Femur (tissue), 1 donor: ENCODE data around the gene HMGCS2.
"Not testable (repeated sequence)": the region's sequence is repeated elsewhere in the genome, so short reads cannot be mapped to it uniquely, and the experiment has no call there.

ENCODE experiments used
- DNase-seq: peaks from one replicate; pipeline ENCODE4 v3.0.0-alpha.2; 2017

HMGCS2 gene

DNA sequence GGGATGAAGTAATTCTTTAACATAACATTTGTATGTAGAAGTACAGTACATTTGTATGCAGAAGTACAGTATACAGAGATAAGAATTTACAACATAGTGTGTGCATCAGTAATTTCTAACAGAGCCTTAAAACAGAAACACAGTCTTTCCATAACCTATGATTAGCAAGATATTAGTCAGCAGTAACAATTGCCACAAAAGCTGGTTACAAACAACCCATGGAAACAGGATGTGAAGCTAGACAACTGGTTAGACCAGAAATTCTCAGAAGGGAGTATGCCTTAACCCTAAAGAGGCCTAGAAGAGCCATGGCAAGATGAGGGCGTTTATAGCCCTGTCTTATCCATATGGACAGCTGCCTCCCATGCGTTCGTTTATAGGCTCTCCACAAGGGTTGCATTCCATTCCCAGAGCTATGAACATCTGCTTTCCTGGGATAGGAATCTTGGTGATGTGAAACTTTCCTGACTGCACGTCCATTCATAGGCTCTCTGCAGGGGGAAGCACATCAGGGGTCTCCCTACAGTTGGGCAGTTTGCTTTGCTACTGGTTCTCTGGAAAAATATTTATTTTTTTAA is 17.9 kb upstream of the HMGCS2 start:
- DNase-seq: not testable (repeated sequence)

DNA sequence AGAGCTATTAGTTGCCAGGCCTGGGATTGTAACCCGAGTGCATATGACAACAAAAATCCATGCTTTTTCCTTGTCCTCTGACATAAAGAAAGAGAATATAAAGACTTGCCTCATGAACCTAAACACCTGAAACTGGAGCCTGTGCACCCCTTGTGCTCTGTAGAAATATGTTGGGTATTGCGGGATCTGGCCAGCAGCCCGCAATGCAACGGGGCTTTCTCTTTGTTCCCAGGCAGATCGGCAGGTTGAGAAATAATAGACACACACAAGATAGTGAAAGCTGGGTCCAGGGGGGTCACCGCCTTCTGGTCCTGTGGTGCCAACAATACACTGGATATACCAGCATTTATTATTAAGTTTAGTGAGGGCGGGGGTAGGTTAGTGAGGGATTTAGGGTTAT is 17.3 kb upstream of the HMGCS2 start:
- DNase-seq: not testable (repeated sequence)

DNA sequence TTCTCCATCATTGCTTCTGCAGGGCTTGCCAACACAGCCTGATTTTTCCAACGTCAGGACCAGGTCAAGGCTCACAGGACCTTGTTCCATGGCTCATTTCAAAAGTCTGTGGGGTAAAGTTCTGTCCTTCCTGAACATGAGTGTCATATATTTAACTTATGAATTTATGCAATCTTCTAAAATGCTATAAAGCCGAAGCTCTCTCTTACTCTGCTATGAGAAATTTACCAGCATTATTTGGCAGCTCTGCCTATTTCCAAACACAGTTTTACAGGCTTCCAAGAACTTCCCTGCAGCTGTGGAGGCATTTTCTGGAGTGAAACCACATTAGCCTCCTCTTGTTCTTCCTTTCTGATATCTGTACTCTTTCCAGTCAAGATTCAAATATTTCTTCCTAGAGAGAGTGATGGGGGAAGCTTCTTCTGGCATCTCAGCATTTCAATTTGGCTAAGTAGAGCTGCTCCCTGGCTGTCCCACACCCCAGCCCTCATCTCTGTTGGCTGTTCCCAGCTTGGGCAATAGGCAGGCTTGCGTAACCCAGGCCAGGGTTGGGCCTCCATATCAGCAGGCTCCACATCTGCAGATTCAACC is 15.6 kb upstream of the HMGCS2 start:
- peak; percentile 41 for DNase-seq

DNA sequence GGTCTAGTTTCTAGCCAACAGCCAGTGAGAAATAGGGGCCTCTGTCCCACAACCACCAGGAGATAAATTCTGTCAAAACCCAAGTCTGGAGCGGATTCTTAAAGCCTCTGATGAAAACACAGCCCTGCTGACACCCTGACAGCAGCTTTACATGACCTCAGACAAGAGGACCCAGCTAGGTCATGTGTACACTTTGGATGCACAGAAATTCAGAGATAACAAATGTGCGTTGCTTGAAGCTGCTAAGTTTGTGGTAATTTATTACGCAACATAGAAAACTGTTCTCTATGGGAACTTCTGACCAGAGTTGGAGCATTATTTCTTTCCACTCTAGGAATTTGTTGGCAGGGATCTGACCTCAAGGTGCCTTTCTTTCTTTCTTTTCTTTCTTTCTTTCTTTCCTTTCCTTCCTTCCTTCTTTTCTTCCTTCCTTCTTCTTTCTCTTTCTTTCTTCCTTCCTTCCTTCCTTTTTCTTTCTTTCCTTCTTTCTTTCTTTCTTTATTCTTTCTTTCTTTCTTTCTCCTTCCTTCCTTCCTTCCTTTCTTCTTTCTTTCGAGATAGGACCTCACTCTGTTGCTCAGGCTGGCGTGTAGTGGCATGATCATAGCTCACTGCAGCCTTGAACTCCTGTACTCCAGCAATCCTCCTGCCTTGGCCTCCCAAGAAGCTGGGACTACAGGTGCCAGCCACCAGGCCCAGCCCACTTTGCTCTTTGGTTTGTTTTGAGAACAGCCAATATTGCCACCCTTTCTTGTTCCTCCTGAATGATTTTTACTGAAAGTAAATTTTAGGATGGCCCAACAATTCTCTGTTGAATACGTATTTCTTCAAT is 14.9 kb upstream of the HMGCS2 start:
- DNase-seq: no peak

DNA sequence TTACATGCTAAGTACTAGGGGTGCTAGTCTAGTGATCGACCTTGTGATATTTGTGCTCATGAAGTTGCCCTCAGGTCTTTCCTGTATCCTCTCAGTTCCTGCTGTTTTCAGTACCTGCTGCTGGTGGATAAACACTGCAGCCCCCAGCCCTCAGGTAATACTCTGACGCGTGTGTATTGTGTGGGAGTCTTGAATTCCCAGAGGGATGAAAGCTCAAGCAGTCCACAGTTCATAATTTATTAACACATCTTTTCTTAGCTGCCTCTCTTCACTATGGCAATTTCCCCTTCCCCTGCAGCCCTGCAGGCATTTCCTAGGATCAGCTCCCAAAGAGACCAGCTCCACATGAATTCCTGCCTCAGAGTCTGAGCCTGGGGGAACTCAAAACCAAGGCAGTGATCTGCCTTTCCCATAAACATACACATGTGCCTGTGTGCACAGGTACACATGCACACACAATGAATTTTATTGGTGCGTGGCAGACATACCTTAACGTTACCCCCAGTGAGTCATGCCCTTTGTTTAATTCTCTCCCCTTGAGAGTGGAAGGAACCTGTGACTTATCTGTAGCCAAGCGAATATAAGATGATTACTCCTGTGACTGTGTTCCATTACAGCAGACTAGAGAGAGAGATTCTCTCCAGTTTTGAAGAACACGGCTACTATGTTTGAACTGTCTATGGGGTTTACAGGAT is 14.1 kb upstream of the HMGCS2 start:
- DNase-seq: no peak

DNA sequence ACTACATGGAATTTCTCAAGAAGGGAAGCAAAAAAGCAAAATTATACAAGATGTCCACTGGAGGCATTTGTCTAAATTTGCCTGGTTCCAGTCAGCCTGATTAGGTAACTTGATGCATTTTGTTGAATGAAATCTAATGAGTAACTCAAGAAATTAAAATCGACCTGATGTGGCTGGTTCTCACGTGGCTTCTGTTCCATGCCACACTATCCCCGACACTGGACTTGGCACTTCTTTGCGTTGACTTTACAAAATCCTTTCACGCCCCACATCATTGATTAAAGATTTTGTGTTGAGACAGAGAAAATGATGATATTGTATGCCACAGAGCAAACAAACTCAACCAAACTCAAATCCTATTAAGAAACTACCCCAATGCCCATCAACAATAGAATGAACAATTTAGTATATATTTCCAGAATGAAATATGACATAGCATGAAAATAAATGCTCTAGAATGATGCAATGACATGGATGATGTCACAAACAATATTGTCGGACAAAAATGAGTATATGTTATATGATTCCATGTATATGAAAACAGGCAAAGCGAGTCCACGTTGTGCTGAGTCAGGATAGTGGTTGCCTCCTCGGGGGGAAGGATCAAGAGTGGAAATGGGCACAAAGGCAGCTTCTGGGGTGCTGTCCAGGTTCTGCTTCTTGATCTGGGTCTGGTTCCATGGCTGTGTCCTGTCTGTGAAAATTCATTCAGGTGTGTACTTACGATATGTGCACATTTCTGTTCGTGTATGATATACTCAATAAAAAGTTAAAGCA is 12.9 kb upstream of the HMGCS2 start:
- no peak for DNase-seq

DNA sequence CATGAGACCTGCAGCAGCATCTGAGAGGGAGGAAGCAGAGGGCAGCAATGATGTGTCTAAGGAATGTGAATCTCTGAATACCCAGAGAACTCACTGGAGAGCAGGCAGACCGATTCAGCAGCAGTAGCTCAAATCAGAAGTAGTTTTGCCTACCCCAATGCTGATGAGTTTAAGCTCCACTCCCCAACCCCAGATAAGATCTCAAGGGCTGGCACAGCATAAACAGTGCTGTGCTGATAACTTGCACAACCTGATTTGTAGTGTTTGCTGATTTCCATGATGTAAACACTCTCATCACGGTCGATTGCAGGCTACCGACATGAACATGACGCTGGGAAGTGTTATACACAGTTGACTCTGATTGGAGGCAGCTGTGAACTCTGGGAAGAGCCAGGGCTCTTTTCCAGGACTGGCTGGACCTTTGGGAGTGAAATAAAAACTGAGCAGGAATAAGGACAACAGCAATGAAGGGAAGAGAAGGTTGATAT is 11.2 kb upstream of the HMGCS2 start:
- peak; percentile 65 for DNase-seq

DNA sequence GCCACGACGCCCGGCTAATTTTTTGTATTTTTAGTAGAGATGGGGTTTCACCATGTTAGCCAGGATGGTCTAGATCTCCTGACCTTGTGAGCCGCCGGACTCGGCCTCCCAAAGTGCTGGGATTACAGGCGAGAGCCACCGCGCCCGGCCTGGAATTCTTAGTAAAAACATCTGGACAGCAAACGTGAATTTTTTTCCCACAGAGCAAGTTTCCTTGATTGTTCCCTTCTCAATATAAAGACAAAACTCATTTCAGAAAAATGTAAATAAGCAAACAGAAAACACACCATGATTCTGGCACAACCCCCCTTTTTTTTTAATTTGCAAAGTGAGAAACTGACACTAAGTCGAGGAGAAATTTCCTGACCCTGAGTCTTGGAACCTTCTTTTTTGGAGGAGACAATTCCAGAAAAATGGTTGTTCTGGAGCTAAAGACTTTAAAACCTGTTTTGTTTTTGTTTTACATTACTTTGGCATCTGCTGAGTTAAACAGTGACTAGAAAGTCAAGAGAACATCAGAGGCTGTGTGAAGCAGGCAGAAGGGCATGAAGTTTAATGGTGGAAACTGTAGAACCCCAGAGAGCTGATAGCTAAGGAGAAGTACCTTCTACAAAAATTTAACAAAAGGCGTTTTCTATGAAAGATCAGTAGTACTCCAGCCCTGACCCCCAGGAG is 10.3 kb upstream of the HMGCS2 start:
- DNase-seq: no peak

DNA sequence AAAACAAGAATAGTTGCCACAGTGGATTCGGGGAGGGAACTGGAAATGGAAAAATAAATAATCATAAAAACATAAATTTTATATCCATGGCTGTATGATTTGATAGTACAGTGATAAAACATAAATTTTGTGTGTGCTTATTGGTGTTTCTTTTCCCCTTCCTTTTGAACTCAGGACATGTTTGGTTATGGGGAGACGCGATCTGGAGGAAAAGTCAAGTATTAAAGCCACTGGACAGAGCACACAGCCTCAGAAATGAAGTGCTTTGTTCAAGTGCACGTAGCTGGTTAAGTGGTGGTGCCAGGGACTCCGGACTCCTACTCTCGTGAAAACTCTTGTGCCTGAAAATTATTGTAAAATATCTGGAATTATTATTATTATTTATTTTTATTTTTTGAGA is 9.7 kb upstream of the HMGCS2 start:
- DNase-seq: no peak

DNA sequence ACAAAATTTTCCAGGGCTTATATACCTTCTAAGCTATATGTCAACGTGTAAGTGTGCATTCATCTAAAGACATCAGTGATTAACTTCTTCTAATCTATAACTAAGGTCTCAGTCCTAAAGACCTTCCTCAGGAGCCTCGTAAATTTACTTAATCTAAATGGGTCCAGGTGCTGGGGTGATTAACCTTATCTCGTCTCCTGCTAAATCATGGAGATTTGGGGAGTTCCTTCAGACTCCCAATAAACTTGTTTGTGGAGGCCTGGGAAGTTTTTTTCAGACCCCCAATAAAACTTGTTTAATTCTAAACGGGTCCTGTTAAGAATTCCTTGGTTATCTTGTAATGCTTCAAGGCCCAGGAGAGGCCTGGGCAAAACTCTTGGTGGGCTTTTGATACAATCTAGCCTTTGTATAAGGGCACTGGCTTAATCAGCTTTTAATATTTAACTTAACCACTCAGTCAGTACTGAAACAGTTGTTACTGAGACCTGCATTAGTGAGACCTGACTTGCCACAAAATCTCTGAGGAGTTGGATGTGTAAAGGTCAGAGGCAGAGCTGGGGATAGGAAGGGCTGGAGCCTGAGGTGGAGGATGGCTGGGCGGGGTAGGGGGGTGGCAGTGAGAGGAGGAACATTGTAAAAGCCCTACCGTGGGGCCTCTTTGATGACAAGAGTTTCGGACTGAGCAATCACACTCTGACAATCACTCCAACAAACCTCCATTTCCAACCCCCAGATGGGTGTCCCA is 6.2 kb upstream of the HMGCS2 start:
- DNase-seq: no peak

DNA sequence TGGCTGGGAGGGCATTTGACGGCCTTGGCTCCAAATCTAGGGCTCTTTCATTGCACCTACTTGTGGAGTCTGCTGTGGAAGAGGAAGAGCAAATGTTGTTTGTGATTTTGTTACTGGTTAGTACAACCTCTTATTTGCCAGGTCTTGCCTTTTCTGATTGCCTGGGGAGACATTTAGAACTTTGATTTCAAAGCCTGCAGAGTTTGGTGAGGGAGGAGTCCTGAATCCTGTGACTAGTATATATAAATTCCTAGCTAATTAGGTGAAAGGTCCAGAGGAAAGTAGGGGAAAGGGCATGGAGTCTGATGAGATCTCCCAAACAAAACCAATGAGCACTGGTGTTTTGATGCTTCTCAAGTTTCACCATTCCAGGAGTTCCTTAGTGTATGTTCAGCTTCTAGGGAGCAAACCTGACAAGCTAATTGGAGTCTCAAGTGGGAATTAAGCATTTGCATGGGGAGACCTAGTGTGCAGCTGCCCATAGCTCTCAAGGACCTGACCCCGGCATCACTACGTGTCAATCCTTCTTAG is 5.1 kb upstream of the HMGCS2 start:
- no peak for DNase-seq

DNA sequence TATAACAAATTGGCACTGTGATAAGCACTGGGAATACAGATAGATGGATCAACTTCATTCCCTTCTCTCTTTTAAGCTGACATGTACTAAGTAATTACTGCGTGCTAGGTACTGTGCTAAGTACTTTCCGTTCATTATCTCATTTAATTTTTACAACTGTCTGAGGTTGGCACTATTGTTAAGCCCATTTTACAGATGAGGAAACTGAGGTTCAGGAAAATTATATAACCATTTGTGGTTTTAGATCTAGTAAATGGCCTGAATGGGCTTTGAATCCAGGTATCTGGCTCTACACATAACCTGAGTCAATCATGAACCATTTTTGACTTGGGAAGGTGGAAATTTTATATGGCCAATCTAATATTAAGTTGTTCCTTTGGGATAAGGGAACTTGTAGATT is 3.6 kb upstream of the HMGCS2 start:
- no peak for DNase-seq

DNA sequence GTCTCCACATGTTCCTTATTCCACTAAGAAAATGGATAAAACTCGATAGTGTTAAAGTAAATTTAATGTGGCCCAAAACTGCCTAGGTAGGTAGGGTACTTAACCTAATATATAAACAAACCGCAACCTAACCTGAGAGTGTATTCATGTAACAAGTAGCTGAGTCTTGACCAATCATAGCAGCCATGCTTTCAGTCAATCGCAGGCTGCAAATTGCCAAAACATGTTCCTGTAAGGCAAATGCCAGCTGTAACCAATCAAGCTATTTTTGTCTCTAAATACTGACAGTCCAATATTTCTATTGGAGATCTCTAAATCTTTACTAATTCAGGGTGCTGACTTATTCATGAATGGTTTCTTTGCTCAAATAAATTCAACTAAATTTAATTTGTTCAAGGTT is 3.1 kb upstream of the HMGCS2 start:
- DNase-seq: no peak

DNA sequence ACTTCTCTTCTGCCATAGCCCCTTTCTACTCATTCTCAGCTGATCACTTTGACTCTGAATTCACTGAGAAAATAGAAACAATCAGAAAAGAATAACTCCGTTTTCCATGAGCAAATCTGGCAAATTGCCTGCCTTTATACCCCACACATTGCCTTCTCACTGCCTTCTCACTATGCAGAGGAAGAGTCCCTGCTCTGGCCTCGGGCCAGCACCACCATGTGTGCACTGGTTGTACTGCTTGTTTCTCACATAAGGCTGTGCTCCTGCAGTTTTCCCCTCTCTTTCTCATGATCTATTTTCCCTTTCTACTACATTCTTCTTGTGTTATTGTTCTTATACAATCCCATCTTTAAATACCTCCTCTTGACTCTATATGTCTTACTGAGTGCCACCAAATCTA is 2.3 kb upstream of the HMGCS2 start:
- DNase-seq: no peak

DNA sequence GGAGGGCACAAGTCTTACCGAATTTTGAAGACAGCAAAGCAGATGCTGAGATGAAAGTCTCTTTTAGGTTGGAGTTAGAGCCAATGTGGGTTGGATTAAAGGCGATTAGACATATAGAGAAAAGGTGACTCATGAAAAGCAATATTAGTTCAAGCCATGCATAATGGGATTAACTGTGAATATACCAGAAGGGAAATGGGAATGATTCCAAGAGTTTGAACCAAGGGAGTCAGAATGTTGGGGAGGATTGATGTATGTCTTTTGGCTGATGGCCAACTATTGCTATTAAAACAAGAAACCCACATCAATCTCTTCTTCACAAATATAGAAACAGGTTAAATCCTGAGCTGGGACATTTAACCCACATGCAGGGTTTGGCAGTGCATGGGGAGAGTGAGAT is 1.2 kb downstream of the HMGCS2 start:
- DNase-seq: no peak

DNA sequence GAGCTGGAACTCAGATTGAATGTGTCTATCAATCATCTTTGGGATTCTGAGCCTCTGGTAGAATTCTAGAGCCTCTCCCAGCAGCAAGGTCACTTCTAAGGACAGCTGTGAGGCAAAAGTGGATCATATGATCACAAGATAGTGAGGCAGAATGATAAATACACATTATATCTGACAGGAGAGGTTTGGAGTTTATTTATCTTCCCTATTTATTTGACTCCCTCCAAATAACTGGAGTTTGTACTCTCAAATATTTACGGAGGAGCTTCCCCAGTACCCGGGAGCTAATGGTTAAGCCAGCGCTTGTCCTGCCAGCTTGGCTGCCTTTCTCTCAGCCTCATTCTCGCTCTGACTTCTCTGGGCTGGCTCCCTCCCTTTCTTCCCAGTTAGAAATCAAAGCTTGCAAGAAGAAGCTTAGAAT is 2.3 kb downstream of the HMGCS2 start:
- DNase-seq: no peak

DNA sequence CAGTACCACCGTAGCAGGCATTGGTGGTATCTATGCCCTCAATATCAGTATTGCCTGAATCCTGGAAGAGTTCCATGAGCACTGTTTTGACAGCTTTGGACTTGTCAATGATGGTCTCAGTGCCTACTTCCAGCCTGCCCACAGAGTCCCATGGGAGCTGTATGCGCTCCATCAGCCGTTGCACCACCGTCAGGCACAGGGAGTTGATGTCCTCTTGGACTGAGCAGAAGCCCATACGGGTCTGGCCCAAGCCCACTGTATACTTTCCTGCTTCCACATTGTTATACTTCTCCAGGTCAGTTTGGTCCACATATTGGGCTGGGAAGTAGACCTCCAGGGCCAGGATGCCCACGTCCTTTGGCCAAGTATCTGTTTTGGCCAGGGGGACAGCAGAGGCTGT is 4.5 kb downstream of the HMGCS2 start:
- no peak for DNase-seq

DNA sequence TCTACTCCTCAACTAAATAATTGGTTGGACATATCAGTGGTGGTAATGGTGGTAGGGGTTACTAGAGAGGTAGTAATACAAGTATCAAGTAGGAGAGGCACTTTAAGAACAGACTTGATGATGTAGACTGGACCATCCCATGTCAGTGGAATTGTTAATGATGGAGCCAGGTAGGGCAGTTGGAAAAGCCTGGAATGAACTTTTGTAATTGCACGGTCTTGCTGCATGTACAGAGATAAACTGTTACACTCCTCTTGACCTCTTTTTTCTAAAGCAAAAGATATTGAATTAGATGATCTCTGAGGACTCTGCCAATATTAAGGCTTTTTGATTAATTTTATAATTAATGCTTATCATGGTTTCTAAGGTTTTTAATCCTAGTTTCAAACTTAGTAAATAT is 5.8 kb downstream of the HMGCS2 start:
- no peak for DNase-seq

DNA sequence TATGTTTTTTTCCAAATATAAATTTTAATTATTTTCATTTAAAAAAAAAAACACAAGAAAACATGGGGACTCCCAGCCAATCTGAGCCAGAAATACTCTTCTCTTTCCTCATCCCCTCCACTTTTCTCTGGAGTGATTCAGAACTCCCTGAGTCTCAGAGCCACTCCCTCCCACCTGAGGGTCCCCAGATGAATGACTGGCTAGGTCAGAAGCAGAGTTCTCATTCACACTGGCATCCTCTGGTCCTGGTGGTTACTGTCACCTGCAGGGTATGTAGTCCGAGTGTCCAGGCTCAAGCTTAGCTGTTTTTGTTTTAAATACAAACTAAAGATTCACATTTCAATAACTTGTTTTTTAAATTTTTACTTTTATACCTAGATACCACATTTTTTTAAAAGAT is 6.3 kb downstream of the HMGCS2 start:
- DNase-seq: no peak

DNA sequence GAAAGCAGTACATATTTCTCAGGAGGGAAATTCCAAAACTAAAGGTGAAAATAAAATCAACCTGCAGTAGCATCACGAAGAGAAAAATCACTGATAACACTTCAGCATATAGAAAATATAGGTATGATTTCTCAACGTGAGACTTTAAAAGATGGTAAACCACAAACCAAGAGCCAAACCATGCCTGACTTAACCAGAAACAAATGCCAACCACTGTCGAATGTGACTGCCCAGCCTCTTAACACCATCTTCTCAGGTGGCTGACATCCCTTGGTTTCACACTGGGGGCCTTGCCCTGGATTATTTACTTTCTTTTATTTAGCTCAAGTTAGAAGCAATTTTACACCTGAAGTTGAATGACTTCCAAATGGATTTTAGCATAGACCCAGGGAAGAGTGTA is 10.1 kb downstream of the HMGCS2 start:
- DNase-seq: no peak

DNA sequence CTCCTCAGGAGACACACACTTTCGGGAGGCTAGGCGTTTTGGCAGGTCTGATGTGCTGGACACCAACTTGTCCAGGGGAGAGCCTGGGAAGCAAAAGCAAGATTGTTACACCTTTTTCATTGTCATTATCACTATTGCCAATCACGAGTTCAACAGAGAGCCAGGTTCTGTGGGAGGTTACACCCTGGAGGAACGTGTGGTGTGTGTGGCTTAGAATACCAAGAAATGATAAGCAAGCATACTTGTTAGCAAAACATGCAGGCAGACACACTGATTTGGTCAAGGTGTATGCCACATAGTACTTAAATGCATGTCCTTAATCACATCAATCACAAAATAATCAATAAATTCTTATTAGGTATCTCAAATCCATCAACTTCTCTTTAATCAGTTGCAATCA is 16.1 kb downstream of the HMGCS2 start:
- DNase-seq: no peak
